SU-DHL-6 (cell line): ENCODE results near the gene COMT.

Experiments
- EZH2phosphoT487 ChIP-seq: fragments of 200-600 bp; sonication (generic), shearing (Covaris generic); conservative IDR thresholded peaks from 2 replicates; pipeline ENCODE4 v1.6.1; 2018; ENCODE audit warnings: mild to moderate bottlenecking, antibody characterized with exemption, low read length, moderate library complexity, mixed read lengths
- TF ChIP-seq, protein P1 (sequence below): fragments of 200-600 bp; sonication (generic); IDR thresholded peaks from one replicate; pipeline ENCODE4 v1.5.1; 2017; ENCODE audit warnings: antibody characterized with exemption, mild to moderate bottlenecking, low read length, moderate library complexity; ENCODE audit not compliant: insufficient read depth, poor library complexity, severe bottlenecking

GRCh38 chr22:20012741-20013331 lies 71.3 kb downstream of the COMT start:
- TF ChIP-seq, protein P1, sequence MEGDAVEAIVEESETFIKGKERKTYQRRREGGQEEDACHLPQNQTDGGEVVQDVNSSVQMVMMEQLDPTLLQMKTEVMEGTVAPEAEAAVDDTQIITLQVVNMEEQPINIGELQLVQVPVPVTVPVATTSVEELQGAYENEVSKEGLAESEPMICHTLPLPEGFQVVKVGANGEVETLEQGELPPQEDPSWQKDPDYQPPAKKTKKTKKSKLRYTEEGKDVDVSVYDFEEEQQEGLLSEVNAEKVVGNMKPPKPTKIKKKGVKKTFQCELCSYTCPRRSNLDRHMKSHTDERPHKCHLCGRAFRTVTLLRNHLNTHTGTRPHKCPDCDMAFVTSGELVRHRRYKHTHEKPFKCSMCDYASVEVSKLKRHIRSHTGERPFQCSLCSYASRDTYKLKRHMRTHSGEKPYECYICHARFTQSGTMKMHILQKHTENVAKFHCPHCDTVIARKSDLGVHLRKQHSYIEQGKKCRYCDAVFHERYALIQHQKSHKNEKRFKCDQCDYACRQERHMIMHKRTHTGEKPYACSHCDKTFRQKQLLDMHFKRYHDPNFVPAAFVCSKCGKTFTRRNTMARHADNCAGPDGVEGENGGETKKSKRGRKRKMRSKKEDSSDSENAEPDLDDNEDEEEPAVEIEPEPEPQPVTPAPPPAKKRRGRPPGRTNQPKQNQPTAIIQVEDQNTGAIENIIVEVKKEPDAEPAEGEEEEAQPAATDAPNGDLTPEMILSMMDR, result no peak
- TF ChIP-seq EZH2phosphoT487, result no peak
